Medulla oblongata (tissue), 1 donor: ENCODE data around the gene POM121C.
"Not testable (repeated sequence)": the region's sequence is repeated elsewhere in the genome, so short reads cannot be mapped to it uniquely, and the experiment has no call there.

Experiments used
- DNase-seq: peaks from one replicate; pipeline ENCODE4 v3.0.0-alpha.2; 2015; ENCODE audit errors: extremely low spot score

The POM121C gene

GRCh38 chr7:75423481-75423880 lies 62.6 kb downstream of the POM121C start:
- DNase-seq: not testable (repeated sequence)

- DNase-seq: not testable (repeated sequence)
Observed at GRCh38 chr7:75421798-75422710, 64.0 kb downstream of the POM121C start.

- DNase-seq: not testable (repeated sequence)
Observed at GRCh38 chr7:75420152-75420551, 65.9 kb downstream of the POM121C start.

GRCh38 chr7:75419693-75420092 lies 66.4 kb downstream of the POM121C start:
- DNase-seq: peak; percentile 30

GRCh38 chr7:75419210-75419609 lies 66.9 kb downstream of the POM121C start:
- not testable (repeated sequence) for DNase-seq

- DNase-seq: not testable (repeated sequence)
Observed at GRCh38 chr7:75418292-75418858, 67.7 kb downstream of the POM121C start.

GRCh38 chr7:75416787-75417186 lies 69.3 kb downstream of the POM121C start:
- not testable (repeated sequence) for DNase-seq

- DNase-seq: not testable (repeated sequence)
Observed at GRCh38 chr7:75415829-75416373, 70.2 kb downstream of the POM121C start.

- DNase-seq: not testable (repeated sequence)
Observed at GRCh38 chr7:75415428-75415817, 70.7 kb downstream of the POM121C start.

GRCh38 chr7:75414708-75415427 lies 71.2 kb downstream of the POM121C start:
- not testable (repeated sequence) for DNase-seq

- not testable (repeated sequence) for DNase-seq
Observed at GRCh38 chr7:75414204-75414603, 71.9 kb downstream of the POM121C start.

- DNase-seq: not testable (repeated sequence)
Observed at GRCh38 chr7:75410823-75411173, 75.3 kb downstream of the POM121C start.

- not testable (repeated sequence) for DNase-seq
Observed at GRCh38 chr7:75409880-75410822, 75.9 kb downstream of the POM121C start.

GRCh38 chr7:75404663-75405062 lies 81.4 kb downstream of the POM121C start:
- not testable (repeated sequence) for DNase-seq

- not testable (repeated sequence) for DNase-seq
Observed at GRCh38 chr7:75403455-75404443, 82.3 kb downstream of the POM121C start.

- not testable (repeated sequence) for DNase-seq
Observed at GRCh38 chr7:75400575-75400974, 85.5 kb downstream of the POM121C start.

GRCh38 chr7:75398771-75399700 lies 87.1 kb downstream of the POM121C start:
- not testable (repeated sequence) for DNase-seq

GRCh38 chr7:75397865-75398264 lies 88.2 kb downstream of the POM121C start:
- DNase-seq: not testable (repeated sequence)
